PC-9 (cell line): Measurements from ENCODE around the gene OTUD4.
"Not testable (repeated sequence)": the region's sequence is repeated elsewhere in the genome, so short reads cannot be mapped to it uniquely, and the experiment has no call there.

Source experiments
- EZH2 ChIP-seq: fragments of 200-600 bp; sonication (generic); IDR thresholded peaks from 2 replicates; pipeline ENCODE4 v1.8.0; 2017; ENCODE audit warnings: antibody characterized with exemption, low read depth
- TF ChIP-seq, protein P1 (sequence below): fragments of 200-600 bp; sonication (generic); conservative IDR thresholded peaks from 2 replicates; pipeline ENCODE4 v1.6.1; 2017; ENCODE audit warnings: mixed run types, antibody characterized with exemption, mild to moderate bottlenecking, moderate library complexity

- TF ChIP-seq, protein P1, sequence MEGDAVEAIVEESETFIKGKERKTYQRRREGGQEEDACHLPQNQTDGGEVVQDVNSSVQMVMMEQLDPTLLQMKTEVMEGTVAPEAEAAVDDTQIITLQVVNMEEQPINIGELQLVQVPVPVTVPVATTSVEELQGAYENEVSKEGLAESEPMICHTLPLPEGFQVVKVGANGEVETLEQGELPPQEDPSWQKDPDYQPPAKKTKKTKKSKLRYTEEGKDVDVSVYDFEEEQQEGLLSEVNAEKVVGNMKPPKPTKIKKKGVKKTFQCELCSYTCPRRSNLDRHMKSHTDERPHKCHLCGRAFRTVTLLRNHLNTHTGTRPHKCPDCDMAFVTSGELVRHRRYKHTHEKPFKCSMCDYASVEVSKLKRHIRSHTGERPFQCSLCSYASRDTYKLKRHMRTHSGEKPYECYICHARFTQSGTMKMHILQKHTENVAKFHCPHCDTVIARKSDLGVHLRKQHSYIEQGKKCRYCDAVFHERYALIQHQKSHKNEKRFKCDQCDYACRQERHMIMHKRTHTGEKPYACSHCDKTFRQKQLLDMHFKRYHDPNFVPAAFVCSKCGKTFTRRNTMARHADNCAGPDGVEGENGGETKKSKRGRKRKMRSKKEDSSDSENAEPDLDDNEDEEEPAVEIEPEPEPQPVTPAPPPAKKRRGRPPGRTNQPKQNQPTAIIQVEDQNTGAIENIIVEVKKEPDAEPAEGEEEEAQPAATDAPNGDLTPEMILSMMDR, result not testable (repeated sequence)
- not testable (repeated sequence) for TF ChIP-seq EZH2
These were observed 42.8 kb upstream of the OTUD4 start for GRCh38 chr4:145223228-145223627.
